HEK293 (cell line): ENCODE results near the gene SEMA6A.
A peak's percentile ranks its signal among the peaks of the same experiment; 100 is the strongest.

Experiments
- CTCF ChIA-PET: fragments of 350-600 bp; formaldehyde crosslinking; extraction: SDS; loops from one replicate; lab custom pipeline; 2021; ENCODE audit warnings: antibody characterized with exemption; lab: Yijun Ruan, JAX
- POLR2A ChIA-PET: fragments of 300-600 bp; formaldehyde crosslinking; extraction: SDS; loops from one replicate; lab custom pipeline; 2020; ENCODE audit warnings: antibody characterized with exemption, inconsistent platforms; lab: Yijun Ruan, JAX
- H3K27ac ChIP-seq: fragments of 200-500 bp; sonication (Bioruptor generic); 2 replicates; pipeline ENCODE4 v1.5.1; 2014; ENCODE audit warnings: low read depth, low read length, control low read depth, inconsistent platforms; ENCODE audit errors: extremely low read depth
- H3K36me3 ChIP-seq, 2 experiments: fragments of 200-500 bp in 1 of 2; sonication (Bioruptor generic) in 1 of 2; 1 replicate in 1 of 2; 2 replicates in 1 of 2; pipeline ENCODE4 v1.5.1; 2014 to 2017; ENCODE audit warnings: inconsistent platforms in 2 of 2, low read length in 2 of 2; ENCODE audit not compliant: control insufficient read depth in 2 of 2, insufficient read depth in 1 of 2
- H3K4me1 ChIP-seq: fragments of 200-500 bp; sonication (Bioruptor generic); 2 replicates; pipeline ENCODE4 v1.5.1; 2014; ENCODE audit warnings: mild to moderate bottlenecking, low read length, inconsistent platforms; ENCODE audit not compliant: control insufficient read depth, insufficient read depth
- H3K4me3 ChIP-seq: 2 replicates; pipeline ENCODE4 v1.5.1; 2011; ENCODE audit warnings: low read depth, mild to moderate bottlenecking, control low read depth, low read length, moderate library complexity
- H3K9me3 ChIP-seq: fragments of 200-500 bp; sonication (Bioruptor generic); 2 replicates; pipeline ENCODE4 v1.5.1; 2014; ENCODE audit warnings: low read depth, low read length, inconsistent platforms; ENCODE audit not compliant: control insufficient read depth, insufficient read depth
- GLIS1 ChIP-seq: fragments of 450-650 bp; formaldehyde crosslinking; IDR thresholded peaks from 2 replicates; pipeline ENCODE4 v1.5.1; 2016; ENCODE audit warnings: missing biosample characterization, missing genetic modification characterization
- HOXD13 ChIP-seq: sonication (generic); formaldehyde crosslinking; IDR thresholded peaks from 2 replicates; pipeline ENCODE4 v1.8.0; 2022; ENCODE audit warnings: missing genetic modification reagents, borderline replicate concordance
- KLF1 ChIP-seq: fragments of 450-650 bp; formaldehyde crosslinking; IDR thresholded peaks from 2 replicates; pipeline ENCODE4 v1.5.1; 2016; ENCODE audit warnings: missing biosample characterization, missing genetic modification characterization
- MEIS1 ChIP-seq: sonication (generic); formaldehyde crosslinking; IDR thresholded peaks from 2 replicates; pipeline ENCODE4 v1.8.1; 2022; ENCODE audit warnings: missing genetic modification reagents, mild to moderate bottlenecking, borderline replicate concordance
- REST ChIP-seq: fragments of 450-650 bp; formaldehyde crosslinking; IDR thresholded peaks from 2 replicates; pipeline ENCODE4 v1.5.1; 2016; ENCODE audit warnings: missing biosample characterization, missing genetic modification characterization
- ZBTB44 ChIP-seq: fragments of 450-650 bp; IDR thresholded peaks from 2 replicates; pipeline ENCODE4 v1.5.1; 2018; ENCODE audit warnings: missing biosample characterization, mild to moderate bottlenecking, missing genetic modification characterization
- ZBTB7A ChIP-seq: fragments of 450-650 bp; formaldehyde crosslinking; IDR thresholded peaks from 2 replicates; pipeline ENCODE4 v1.5.1; 2016; ENCODE audit warnings: low read depth, missing biosample characterization, missing genetic modification characterization
- ZFP41 ChIP-seq: fragments of 450-650 bp; formaldehyde crosslinking; IDR thresholded peaks from 2 replicates; pipeline ENCODE4 v1.5.1; 2016; ENCODE audit warnings: missing biosample characterization, missing genetic modification characterization, borderline replicate concordance
- ZNF449 ChIP-seq: fragments of 450-650 bp; formaldehyde crosslinking; IDR thresholded peaks from 2 replicates; pipeline ENCODE4 v1.5.1; 2017; ENCODE audit warnings: missing biosample characterization, mild to moderate bottlenecking, missing genetic modification characterization, moderate library complexity
- ZNF529 ChIP-seq: fragments of 450-650 bp; formaldehyde crosslinking; IDR thresholded peaks from 2 replicates; pipeline ENCODE4 v1.5.1; 2017; ENCODE audit warnings: missing genetic modification characterization, missing biosample characterization; ENCODE audit not compliant: insufficient replicate concordance
- ZNF76 ChIP-seq: fragments of 450-650 bp; formaldehyde crosslinking; IDR thresholded peaks from 2 replicates; pipeline ENCODE4; 2016; ENCODE audit warnings: low read depth, missing biosample characterization, missing genetic modification characterization, borderline replicate concordance
- ZNF791 ChIP-seq: fragments of 450-650 bp; formaldehyde crosslinking; IDR thresholded peaks from 2 replicates; pipeline ENCODE4 v1.5.1; 2016; ENCODE audit warnings: missing biosample characterization, missing genetic modification characterization
- ZSCAN5A ChIP-seq: fragments of 450-650 bp; formaldehyde crosslinking; IDR thresholded peaks from 2 replicates; pipeline ENCODE4 v1.5.1; 2016; ENCODE audit warnings: missing biosample characterization, missing genetic modification characterization

The SEMA6A gene

GRCh38 chr5:116445311-116445710 lies 129.3 kb downstream of the SEMA6A start (continued):
- TF ChIP-seq REST = peak; percentile 70

GRCh38 chr5:116444373-116445295 lies 130.0 kb downstream of the SEMA6A start:
- peak; percentile 66 for TF ChIP-seq ZNF449 (tag by site-specific recombination)
- TF ChIP-seq ZBTB44 (tag by site-specific recombination) = no peak
- TF ChIP-seq KLF1 (tag by site-specific recombination) = peak; percentile 29; the same call in 1 of the 2 replicates
- TF ChIP-seq MEIS1 (CRISPR knock-in tag) = no peak
- H3K36me3 ChIP-seq = peaks cover 0 to 32% of the 10 kb centered on the region in 2 experiments; a peak in 1 of 3 replicates
- H3K4me1 ChIP-seq = peaks cover 17% of the 10 kb centered on the region
- no peaks in the 10 kb centered on the region for H3K9me3 ChIP-seq
- no peak overlapping the region for H3K4me3 ChIP-seq
- H3K27ac ChIP-seq = no peak overlapping the region
- CTCF ChIA-PET = interaction anchor here (0.5 to 1.2 kb wide), 2 partner anchors 9 to 29 kb away, joined by 4 read pairs; no protein-coding TSS in a partner anchor
- POLR2A ChIA-PET = no interaction called here

DNA sequence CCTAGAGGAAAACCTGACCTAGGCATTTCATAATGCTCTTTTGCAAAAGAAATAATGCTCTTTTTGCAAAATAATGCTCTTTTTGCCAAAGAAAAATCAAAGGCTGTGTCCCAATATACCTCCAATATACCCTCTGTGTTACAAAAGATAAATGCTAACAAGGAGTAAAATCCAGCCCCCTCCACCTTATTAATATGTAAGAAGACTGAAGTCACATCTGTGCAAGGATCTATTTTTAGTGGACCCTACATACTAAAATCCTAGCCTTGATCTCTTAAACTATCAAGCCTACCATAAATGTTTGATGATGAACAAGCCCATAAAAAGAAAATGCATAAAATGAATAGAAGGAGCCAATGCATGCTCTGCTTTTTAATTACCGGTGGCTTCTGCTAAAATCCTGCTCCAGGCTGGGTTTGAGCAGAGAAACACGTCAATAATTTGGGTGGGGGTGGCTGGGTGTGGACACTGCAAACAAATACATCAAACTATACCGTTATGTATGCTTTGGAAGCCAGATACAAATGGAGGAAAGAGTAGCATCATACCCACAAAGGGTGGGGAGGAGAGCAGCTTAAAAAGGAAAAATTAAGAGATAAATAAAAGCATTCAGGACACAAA lies 131.6 kb downstream of the SEMA6A start:
- POLR2A ChIA-PET = no interaction called here
- CTCF ChIA-PET = no interaction called here
- H3K9me3 ChIP-seq = no peaks in the 10 kb centered on the region
- peaks cover 3% of the 10 kb centered on the region for H3K4me1 ChIP-seq
- H3K4me3 ChIP-seq = no peak overlapping the region
- H3K27ac ChIP-seq = no peak overlapping the region
- peaks cover 0 to 32% of the 10 kb centered on the region in 2 experiments; a peak in 1 of 3 replicates for H3K36me3 ChIP-seq
- no peak for TF ChIP-seq HOXD13
- TF ChIP-seq ZBTB44 (tag by site-specific recombination) = peak; percentile 31; the same call in 1 of the 2 replicates
- no peak for TF ChIP-seq ZNF529 (tag by site-specific recombination)
- no peak for TF ChIP-seq GLIS1 (tag by site-specific recombination)
- TF ChIP-seq REST = no peak
- no peak for TF ChIP-seq ZSCAN5A (tag by site-specific recombination)
- TF ChIP-seq ZNF76 (tag by site-specific recombination) = no peak
- TF ChIP-seq ZNF791 (tag by site-specific recombination) = no peak
- TF ChIP-seq ZFP41 = no peak
- TF ChIP-seq ZBTB7A (tag by site-specific recombination) = no peak
